CD4-positive, alpha-beta T cell treated with Interleukin-1 beta for 1 hour (primary cell): ENCODE results near the gene ULK3.
A peak's percentile ranks its signal among the peaks of the same experiment; 100 is the strongest.

Experiments
- DNase-seq, 2 donors: peaks; one replicate each; pipeline ENCODE4 v3.0.0-alpha.2; 2020 to 2022

ULK3 gene

DNA sequence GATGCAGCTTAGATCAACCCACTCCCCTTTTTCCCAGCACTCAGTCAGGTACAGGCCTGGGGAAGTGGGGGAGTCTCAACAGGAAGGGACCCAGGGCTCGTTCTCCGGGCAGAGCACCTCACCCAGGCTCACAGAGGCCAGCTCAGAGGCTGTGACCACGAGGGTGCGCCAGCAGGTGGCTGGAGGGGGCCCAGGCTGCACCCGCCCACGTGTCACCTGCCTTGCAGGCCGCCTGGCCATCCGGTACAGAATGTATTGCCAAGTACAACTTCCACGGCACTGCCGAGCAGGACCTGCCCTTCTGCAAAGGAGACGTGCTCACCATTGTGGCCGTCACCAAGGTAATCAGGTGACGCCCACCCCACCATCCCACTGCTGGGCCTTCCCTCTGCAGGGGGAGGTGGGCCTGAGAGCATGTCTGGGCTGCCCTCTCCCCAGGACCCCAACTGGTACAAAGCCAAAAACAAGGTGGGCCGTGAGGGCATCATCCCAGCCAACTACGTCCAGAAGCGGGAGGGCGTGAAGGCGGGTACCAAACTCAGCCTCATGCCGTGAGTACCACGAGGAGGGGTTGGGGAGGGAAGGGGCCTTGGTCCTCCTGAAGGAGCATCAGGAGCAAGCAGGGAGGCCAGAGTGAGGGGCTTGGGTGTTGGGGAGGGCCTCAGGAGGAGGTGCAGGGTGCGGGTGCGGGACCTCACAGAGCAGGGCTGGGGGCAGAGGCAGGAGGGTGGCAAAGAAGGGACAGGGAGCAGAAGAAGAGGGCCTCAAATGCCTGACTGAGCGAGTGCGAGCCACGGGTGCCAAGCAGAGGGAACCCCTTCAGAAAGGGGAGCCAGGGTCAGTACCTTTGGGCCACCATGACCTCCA is 44.3 kb downstream of the ULK3 start:
- no peak for DNase-seq

DNA sequence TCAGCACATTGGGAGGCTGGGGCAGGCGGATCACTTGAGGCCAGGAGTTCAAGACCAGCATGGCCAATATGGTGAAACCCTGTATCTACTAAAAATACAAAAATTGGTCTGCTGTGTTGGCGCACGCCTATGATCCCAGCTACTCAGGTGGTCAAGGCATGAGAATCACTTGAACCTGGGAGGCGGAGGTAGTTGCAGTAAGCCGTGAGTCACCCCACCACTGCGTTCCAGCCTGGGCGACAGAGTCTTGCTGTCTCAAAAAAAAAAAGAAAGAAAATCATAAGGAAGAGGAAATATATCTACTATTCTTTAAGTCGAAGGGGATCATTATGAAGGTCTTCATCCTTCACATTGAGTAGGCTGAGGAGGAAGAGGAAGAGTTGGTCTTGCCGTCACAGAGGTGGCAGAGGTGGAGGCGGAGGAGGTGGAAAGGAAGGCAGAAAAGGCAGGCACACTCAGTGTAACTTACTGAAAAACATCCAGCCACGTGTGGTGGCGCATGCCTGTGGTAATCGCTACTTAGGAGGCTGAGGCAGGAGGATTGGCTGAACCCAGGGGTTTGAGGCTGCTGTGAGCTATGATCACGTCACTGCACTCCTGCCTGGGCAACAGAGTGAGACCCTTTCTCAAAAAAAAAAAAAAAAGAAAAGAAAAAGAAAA is 46.9 kb downstream of the ULK3 start:
- DNase-seq = peak; percentile 31 to 42

DNA sequence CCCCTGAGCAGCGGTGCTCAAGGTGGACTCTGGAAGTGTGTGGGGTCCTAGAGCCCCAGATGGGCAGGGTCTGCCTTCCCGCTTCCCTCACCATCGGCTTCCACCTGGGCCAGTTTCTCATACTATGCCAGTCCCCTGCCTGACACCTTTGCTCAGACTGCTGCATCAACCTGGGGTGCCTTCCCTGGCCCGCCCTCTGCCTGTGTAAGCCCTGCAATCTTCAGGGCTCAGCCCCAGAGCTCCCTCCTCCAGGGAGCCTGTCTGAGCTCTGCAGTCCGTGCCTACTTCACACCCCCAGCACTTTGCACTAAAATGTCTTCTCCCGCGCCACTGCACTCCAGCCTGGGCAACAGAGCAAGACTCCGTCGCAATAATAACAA is 48.0 kb downstream of the ULK3 start:
- no peak for DNase-seq

DNA sequence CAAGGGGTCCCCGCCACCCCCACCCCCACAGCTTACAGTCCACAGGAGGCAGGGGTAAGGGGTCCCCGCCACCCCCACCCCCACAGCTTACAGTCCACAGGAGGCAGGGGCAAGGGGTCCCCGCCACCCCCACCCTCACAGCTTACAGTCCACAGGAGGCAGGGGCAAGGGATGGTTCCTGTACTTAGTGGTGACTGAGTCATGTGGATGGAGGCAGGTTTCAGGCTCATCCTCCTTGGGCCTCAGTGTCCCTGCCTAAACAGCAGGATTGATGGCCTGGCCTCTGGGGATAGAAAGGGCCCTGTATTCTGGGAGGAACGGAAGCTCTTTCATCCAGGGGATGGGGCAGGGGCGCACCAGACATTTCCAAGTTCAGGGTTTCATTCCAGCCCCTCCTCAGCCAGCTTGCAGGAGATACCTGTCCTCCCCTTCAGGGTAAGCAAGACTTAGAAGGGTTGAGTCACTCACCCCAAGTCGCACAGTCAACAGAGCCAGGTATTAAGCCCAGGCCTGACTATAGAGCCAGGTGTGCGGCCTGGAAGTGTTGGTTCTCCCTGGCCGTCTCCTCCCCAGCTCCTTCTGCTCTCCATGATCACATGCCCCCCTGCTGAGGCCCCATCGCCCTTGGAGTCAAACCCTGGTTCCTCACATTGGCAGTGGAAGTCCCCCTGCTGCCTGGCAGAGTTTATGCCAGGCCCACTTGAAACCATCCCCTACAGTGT is 48.5 kb downstream of the ULK3 start:
- no peak for DNase-seq

DNA sequence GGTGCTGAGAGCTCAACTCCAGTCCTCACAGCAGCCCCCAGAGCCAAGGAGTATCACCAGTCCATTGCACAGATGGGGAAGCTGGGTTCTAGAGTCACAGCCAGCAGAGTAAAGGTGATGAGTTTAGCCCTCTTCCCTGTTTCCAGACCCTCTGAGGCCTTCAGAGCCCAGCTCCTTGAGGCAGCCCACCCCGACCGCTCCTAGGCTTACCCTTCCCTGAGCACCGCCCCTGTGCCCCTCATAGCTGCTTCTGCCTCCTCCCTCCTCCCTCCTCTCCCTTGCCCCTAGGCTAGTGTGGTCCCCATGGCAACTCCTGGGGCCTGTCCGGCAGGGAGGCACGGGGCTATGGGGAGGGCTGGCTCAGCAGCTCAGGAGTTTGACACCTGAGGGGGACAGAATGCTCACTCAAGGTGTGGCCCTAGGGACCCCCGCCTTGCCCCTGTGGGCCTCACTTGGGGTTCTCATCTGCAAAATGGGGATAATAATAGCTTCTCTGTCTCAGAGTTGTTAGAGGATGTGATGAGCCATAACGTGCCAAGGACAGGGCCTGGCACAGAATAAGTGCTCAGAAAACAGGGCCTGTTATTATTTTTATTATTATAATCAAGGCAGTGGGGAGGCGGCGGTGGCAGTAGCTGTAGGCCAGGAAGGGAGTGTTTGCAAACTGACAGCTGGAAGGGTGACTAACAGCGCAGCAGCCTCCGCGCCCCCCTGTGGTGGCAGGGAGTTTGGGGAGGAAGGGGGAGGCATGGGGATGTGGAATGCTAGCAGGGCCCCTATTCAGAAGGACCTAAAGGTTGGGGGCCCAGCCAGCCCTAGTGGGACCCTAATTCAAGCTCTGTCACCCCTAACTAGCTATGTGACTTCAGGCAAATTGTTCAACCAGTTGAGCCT is 49.6 kb downstream of the ULK3 start:
- DNase-seq = peak; percentile 77 to 79

GRCh38 chr15:74792227-74793016 is 50.5 kb downstream of the ULK3 start:
- no peak for DNase-seq

DNA sequence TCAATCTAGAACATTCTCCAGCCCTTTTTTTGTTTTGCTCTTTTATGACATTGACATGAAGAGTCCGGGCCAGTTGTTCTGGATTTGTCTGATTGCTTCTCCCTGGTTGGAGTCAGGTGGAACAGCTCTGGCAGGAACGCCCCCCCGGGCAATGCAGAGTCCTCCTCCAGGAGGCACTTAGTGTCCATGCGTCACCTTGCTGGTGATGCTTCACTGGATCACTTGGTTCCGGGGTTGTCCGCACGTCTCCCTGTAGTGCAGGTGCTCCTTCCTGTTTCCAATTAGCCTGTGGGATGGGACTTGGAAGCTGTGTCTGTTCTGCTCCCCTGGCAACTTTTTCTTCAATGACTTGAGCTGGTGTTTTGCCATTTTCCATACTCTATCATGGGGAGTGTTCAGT is 51.3 kb downstream of the ULK3 start:
- no peak for DNase-seq

- no peak for DNase-seq
These were observed 51.9 kb downstream of the ULK3 start for GRCh38 chr15:74791007-74791406.

DNA sequence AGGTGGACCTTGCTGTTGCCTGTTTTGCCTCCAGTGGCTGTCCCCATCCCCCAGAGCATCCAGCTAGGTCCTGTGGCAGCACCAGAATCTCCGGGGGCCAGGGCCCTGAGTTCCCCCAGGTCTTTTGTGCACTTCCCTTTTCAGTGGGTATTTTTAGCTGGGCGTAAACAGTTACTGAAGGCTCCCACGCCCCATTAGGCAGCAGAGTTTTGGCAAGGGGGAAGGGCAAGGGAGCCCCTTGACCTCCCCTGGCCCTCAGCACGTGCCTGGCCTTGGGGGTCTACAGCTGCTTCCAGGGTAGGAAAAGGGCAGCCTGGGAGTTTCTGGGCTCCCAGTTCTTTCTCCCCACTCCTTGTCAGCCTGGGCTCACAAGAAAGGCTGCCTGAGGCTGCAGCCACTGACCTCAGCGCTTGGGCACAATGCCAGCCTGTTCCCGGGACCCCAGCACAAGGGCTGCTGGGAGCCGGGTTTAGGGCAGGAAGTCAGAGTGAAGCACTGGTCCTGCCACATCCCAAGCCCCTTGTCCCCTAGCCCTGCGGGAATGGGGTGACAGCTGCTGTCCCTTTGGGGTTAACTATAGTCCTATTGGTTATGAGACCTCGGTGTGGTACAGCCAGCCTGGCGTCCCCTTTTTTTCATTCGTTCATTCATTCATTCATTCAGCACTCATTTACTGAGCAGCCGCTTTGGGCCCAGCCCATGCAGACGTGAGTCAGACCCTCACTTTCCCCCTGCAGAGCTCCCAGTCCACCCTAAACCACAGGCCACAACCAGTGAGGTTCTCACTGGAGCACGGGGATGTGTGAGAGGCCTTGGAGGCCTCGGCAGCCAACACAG is 52.7 kb downstream of the ULK3 start:
- peak in 1 of 2 donors; percentile 55 for DNase-seq

- DNase-seq = no peak
These were observed 53.2 kb downstream of the ULK3 start for GRCh38 chr15:74789741-74790079.

DNA sequence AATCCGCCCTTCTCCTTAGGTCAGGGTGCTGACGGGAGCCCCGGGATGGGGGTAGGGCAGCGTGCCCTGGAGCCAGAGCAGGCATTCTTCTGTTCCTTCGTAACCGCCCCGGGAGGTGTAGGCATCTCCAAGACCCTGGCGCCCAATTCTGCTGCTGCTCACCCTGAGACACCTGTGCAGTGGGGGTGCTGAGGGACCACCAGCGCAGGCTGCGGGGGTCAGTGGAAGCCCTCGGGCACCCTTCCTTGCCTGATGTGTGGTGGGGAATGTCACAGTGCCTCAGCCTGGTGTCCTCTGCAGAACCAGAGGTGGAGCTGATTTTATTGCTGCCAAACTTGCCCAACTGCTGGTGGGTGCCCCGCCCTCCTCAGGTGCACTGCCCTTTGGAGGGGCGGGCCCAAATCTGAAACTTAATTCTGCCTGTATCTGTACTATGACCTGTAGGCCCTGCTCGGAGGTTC is 53.8 kb downstream of the ULK3 start:
- DNase-seq = peak; percentile 48 to 53

- peak; percentile 63 for DNase-seq
These were observed 54.2 kb downstream of the ULK3 start for GRCh38 chr15:74788683-74789151.

GRCh38 chr15:74788042-74788682 is 54.8 kb downstream of the ULK3 start:
- peak in 1 of 2 donors; percentile 33 for DNase-seq

DNA sequence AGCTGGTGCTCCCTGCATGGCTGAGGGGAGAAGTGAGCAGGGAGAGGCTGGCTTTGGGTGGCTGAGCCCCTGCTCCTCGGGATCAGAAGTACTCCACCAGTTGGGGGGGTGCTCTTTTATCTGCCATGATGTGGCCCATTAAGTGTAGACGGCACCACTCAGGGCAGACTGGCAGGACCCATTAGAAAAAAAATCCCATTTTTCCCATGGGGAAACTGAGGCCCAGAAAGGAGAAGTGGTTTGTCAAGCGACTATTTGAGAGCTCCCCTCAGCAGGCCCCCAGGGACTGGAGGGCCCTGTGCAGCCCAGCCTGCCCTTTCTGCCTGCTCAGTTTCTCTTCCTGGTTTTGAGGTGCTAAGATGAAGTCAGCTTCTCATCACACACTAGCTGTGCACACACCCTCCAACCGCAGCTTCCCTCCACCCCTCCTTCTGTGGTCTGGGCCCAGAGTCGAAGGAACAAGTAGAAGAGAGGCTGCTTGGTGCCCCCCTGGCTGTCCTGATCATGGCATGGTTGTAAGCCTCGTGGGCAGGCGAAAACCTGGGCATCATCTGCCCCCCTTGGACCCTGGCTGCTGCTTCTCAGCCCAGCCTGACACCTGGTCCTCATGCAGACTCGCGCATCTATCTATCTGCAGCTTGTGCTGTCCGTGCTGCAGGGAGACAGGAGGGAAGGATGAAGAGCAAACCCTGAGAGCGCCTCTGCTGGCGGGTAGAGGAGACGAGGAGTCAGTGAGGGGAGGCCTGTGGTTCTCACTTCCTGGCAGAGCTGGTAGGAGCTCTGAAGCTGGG is 55.5 kb downstream of the ULK3 start:
- peak; percentile 90 to 92 for DNase-seq

DNA sequence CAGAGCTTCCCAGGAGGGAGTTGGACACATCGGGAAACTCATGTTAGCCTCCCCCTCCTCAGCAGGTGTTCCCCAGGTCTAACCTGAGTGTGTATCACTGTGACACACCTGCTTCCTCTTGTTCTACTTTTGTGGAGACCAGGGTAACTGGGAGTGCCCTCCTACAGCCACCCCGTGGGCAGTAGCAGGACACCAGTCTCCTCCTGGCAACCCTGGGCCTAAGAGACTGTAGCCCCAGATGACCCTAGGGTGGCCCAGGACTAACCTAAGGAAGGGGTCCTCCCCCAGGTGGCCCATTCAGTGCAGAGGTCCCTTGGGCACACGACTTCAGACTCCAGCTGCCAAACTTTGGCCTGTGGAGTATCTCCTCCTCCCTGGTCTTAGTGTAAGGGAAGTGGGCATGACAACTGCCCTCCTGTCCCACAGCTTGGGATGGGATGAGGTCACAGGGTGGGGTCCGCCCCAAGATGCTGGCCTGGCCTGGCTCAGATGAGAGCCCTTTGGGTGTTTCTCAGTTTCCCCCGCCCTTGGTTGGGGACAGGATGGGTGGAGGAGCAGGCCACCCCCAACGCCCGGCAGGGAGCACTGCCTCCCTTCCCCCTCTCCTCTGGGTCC is 56.3 kb downstream of the ULK3 start:
- DNase-seq = peak in 1 of 2 donors; percentile 58
